Pancreas (tissue), 10 donors: Measurements from ENCODE around the gene TXLNB. TPM values are rescaled to one million over a fixed set of nuclear protein-coding genes. Genes with fewer than 3 reads are reported as not detected.

Experiments
- ATAC-seq, 4 donors: fragments of 200-7000 bp; cut with Tn5 transposase; one replicate each; pipeline versions ENCODE4 v1.8.0 to v1.9.1; 2020; ENCODE audit warnings: mild to moderate bottlenecking in 4 of 4, moderate library complexity in 4 of 4
- DNase-seq, 6 donors: peaks; one replicate each; pipeline ENCODE4 v3.0.0-alpha.2; 2020
- FAIRE-seq: peaks from 2 replicates; lab custom pipeline; 2012; peaks lifted over from hg19 to GRCh38; lab: Jason Lieb, UNC
- H3K27ac ChIP-seq, 4 donors: fragments of 200-600 bp; sonication (generic); 1 replicate in 3 of 4; 2 replicates in 1 of 4; pipeline versions ENCODE4 v1.5.0 to v1.8.0; 2020
- H3K27me3 ChIP-seq, 4 donors: fragments of 200-600 bp; one replicate each; pipeline ENCODE4 v1.8.0; 2021
- H3K36me3 ChIP-seq, 3 donors: fragments of 200-600 bp; sonication (generic) in 1 of 3; one replicate each; pipeline versions ENCODE4 v1.5.0 to v1.8.0; 2020 to 2021
- H3K4me1 ChIP-seq, 3 donors: fragments of 200-600 bp; one replicate each; pipeline ENCODE4 v1.8.0; 2021
- H3K4me3 ChIP-seq, 4 donors: fragments of 200-600 bp; sonication (generic) in 2 of 4; one replicate each; pipeline versions ENCODE4 v1.5.0 to v1.8.0; 2020 to 2021
- H3K9me3 ChIP-seq, 4 donors: fragments of 200-600 bp; one replicate each; pipeline ENCODE4 v1.8.0; 2021
- WGBS, 2 donors: extraction: QIAGEN DNeasy Blood & Tissue Kit; methylation state at CpG; one replicate each; pipeline ENCODE4 v1.1.7; 2013; 5-methylcytosine and 5-hydroxymethylcytosine counted together
- intact Hi-C, 3 donors: fragments of 100-400 bp; cut with DNase I; formaldehyde crosslinking; loops; one replicate each; pipeline versions ENCODE4 v1.11.1 to v1.14.2; 2022
- polyA plus RNA-seq, 2 donors: library from polyadenylated mRNA; stranded (reverse); fragments of 200-250 nt; gene quantifications; one replicate each; pipeline ENCODE4 v1.2.3, GENCODE V29; 2013
- total RNA-seq, 6 donors: library from RNA; stranded (reverse); fragmentation: NEBNext Ultra II Directional in 4 of 6; extraction: Animal tissue kit (Norgen Biotek cat#: 25700) in 4 of 6; gene quantifications; one replicate each; pipeline versions ENCODE4 v1.2.1 to v1.2.4, GENCODE V29; 2021 to 2023
- TF ChIP-seq, protein P1 (sequence below), 4 donors: fragments of 200-600 bp; sonication (generic) in 3 of 4; IDR thresholded peaks; one replicate each; pipeline versions ENCODE4 v1.5.0 to v1.8.0; 2021; ENCODE audit warnings: antibody characterized with exemption in 4 of 4
- donor health status: healthy with polysubstance abuse.
- donor health status: DM: no; HTN: no; CAD: no; lungs with moderate emphysema.
- donor health status: DM: no; HTN: no; CAD: no.
- donor health status: control.
- donor health status: control.
- donor health status: Bipolar disorder and iron deficiency.
- donor health status: DM: yes; HTN: yes; CAD: no.
- donor health status: DM: no; HTN: no; CAD: no.
- donor health status: DM: no; HTN: no; CAD: no.
- donor health status: DM: yes; HTN: yes; CAD: no.

Gene TXLNB
- under 1 TPM in 5 of 6 donors, not detected in 1; 0.03 to 0.47 (median 0.05) TPM for total RNA-seq
- under 1 TPM; 0.08 to 0.09 TPM for polyA plus RNA-seq

DNA sequence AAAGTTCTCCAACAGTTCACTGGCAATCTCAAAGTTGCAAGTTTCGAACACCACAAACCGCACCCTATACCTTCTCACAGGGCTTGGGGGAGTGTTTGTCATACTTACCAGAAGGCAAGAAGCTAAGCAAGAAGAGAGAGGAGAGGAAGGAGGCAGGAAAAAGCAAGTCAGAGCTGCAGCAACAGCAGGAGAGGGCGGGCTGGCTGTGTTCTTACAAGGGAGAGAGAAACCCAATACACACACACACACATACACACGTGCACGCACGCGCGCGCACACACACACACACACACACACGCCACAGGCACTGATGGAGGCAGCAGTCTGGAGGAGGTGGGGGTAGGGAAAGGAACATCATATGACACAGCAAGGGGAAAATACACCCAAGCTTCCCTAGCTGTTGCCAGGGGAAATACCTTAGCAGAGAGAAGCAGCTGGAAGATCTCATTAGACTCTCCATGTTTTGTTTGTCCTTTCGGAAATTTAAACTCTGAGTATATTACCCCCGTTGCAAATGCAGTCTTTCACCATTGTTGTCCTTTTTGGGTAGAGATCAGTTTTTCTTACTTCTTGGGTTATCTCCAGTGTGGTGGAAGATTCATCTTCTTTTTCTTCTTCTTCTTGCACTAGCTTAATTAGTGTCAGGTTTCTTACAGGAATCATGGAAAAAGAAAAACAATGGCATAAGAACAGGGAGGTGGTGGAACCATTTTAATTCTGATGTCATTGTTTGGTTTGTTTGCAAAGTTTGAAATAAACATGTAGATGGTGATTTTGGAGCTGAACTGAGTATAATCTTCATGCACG, at the start of gene TXLNB:
Gene TXLNB (minus strand): TSS at position 186 of the 807 bp plus-strand sequence. CDS start 3,099 bp downstream, outside the sequence.
- peak in 2 of 6 donors; percentile 15 to 53 for DNase-seq
- H3K27ac ChIP-seq = peak within 1 kb of the TSS in 2 of 4 donors; percentile 65
- H3K27me3 ChIP-seq = no peaks in the 10 kb centered on the region
- no peaks in the 10 kb centered on the region for H3K36me3 ChIP-seq
- intact Hi-C loops = no loop called here
- FAIRE-seq = no peak
- WGBS, 2 donors = 50 to 58% methylated on average over 13 of the region's 13 CpGs
- no peak within 1 kb of the TSS for H3K4me3 ChIP-seq
- H3K4me1 ChIP-seq = peaks cover 0 to 9% (median 0%) of the 10 kb centered on the region in 3 donors
- no peaks in the 10 kb centered on the region for H3K9me3 ChIP-seq
- TF ChIP-seq, protein P1, sequence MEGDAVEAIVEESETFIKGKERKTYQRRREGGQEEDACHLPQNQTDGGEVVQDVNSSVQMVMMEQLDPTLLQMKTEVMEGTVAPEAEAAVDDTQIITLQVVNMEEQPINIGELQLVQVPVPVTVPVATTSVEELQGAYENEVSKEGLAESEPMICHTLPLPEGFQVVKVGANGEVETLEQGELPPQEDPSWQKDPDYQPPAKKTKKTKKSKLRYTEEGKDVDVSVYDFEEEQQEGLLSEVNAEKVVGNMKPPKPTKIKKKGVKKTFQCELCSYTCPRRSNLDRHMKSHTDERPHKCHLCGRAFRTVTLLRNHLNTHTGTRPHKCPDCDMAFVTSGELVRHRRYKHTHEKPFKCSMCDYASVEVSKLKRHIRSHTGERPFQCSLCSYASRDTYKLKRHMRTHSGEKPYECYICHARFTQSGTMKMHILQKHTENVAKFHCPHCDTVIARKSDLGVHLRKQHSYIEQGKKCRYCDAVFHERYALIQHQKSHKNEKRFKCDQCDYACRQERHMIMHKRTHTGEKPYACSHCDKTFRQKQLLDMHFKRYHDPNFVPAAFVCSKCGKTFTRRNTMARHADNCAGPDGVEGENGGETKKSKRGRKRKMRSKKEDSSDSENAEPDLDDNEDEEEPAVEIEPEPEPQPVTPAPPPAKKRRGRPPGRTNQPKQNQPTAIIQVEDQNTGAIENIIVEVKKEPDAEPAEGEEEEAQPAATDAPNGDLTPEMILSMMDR (IDR thresholded peaks at IDR 0.05) = no peak
- peak in 3 of 4 donors; percentile 61 to 81 (median 80) for ATAC-seq

DNA sequence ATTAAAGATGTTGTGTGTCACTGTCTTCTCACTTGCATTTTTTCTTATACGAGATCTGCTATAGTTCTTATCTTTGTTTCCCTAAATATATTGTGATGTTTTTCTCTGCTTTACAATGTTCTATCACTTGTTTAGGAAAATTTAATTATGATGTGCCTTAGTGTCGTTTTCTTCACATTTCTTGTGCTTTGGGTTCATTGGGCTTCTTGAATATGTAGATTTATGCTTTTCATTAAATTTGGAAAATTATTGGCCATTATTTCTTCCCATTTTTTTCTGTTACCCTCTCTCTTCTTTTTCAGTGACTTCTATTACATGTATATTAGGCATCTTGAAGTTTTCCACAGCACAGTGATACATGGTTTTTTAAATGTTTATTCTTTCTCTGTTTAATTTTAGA, 49.3 kb upstream of the TXLNB start:
- no peak for ATAC-seq
- FAIRE-seq = no peak
- Histone ChIP-seq H3K36me3 (no peaks in the 10 kb centered on the region), H3K27ac (no peak overlapping the region), H3K9me3 (no peaks in the 10 kb centered on the region), H3K4me1 (no peaks in the 10 kb centered on the region), H3K27me3 (no peaks in the 10 kb centered on the region), H3K4me3 (no peak overlapping the region)
- DNase-seq = no peak
- 77 to 88% methylated on average over 2 of the region's 2 CpGs for WGBS, 2 donors
- intact Hi-C loops = no loop called here
- TF ChIP-seq, protein P1 (IDR thresholded peaks at IDR 0.05) = no peak

DNA sequence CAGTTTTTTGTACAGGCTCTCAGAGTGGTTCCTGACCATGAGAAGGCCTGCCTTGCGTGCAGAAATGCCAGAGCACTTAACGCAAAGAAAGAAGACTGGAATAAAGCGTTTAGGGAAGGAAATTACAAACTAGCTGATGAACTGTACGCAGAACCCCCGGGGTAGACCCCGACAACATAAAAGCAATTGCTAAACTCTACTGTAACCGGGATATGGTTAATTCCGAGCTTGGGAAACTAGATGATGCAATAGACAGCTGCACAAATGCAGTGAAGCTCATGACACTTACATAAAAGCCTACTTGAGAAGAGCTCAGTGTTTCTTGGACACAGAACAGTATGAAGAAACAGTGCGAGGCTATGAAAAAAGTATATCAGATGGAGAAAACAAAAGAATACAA, 47.0 kb upstream of the TXLNB start:
- intact Hi-C loops = no loop called here
- H3K9me3 ChIP-seq = no peaks in the 10 kb centered on the region
- H3K4me1 ChIP-seq = no peaks in the 10 kb centered on the region
- TF ChIP-seq, protein P1 (IDR thresholded peaks at IDR 0.05) = no peak
- no peak overlapping the region for H3K4me3 ChIP-seq
- no peak for DNase-seq
- no peaks in the 10 kb centered on the region for H3K27me3 ChIP-seq
- no peak overlapping the region for H3K27ac ChIP-seq
- 76 to 82% methylated on average over 9 of the region's 9 CpGs for WGBS, 2 donors
- peak in 3 of 4 donors; percentile 40 to 74 (median 56) for ATAC-seq
- FAIRE-seq = no peak
- no peaks in the 10 kb centered on the region for H3K36me3 ChIP-seq

DNA sequence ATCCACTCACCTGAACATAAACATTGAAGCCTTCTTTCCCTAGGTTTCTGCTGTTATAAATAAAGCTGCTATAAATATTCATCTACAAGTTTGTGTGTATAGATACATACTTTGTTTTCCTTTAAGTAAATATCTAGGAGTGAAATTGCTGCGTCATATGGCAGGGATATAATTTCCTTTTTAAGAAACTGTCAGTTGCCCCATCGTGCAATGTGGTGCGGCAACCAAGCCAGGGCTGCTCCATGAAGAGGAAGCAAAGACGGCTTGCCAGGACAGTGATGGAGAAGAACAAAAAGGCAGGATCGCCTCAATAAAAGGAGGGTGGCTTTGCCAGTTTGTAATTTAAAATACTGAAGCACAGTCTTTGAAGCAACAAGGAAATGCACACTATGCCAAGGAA, 46.0 kb upstream of the TXLNB start:
- no peak for FAIRE-seq
- no peaks in the 10 kb centered on the region for H3K27me3 ChIP-seq
- H3K27ac ChIP-seq = no peak overlapping the region
- WGBS, 2 donors = 68 to 83% methylated on average over 5 of the region's 5 CpGs
- DNase-seq = no peak
- H3K9me3 ChIP-seq = no peaks in the 10 kb centered on the region
- TF ChIP-seq, protein P1 (IDR thresholded peaks at IDR 0.05) = no peak
- no peaks in the 10 kb centered on the region for H3K4me1 ChIP-seq
- intact Hi-C loops = no loop called here
- H3K36me3 ChIP-seq = no peaks in the 10 kb centered on the region
- peak in 2 of 4 donors; percentile 61 to 71 for ATAC-seq
- H3K4me3 ChIP-seq = no peak overlapping the region

DNA sequence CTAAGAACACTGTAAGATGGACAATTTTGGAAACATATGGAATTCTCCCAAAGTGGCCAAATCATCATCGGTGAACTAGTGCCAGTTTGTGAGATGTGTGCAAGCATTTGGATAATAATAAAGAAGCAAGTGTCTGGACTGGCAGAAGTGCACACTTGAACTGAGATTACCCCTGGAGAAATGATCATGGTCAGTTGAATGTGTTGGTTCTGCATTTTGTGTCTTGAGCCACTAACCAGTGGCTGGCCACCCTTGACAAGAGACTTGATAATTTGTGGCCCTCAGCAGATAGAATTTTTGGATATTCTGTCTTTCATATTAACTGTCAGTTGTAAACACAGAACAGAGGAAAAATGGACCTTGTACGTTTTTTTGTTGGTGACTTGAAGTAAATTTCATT, 45.2 kb upstream of the TXLNB start:
- no peak overlapping the region for H3K27ac ChIP-seq
- TF ChIP-seq, protein P1 (IDR thresholded peaks at IDR 0.05) = no peak
- no peak for DNase-seq

More for the DNA sequence above, 45.2 kb upstream of the TXLNB start:
- no peak for FAIRE-seq
- intact Hi-C loops = no loop called here
- WGBS, 2 donors = 79 to 80% methylated on average over 2 of the region's 2 CpGs
- peak in 2 of 4 donors; percentile 19 to 36 for ATAC-seq
- Histone ChIP-seq H3K9me3 (no peaks in the 10 kb centered on the region), H3K4me3 (no peak overlapping the region), H3K27me3 (no peaks in the 10 kb centered on the region), H3K4me1 (no peaks in the 10 kb centered on the region), H3K36me3 (no peaks in the 10 kb centered on the region)
